DOHH2 (cell line): Measurements from ENCODE around the gene LRRC40.

Source experiments
- H3F3A ChIP-seq: fragments of 200-600 bp; sonication (generic), shearing (Covaris generic); 2 replicates; pipeline ENCODE4 v1.6.0; 2016; ENCODE audit warnings: antibody characterized with exemption, mild to moderate bottlenecking; ENCODE audit not compliant: control insufficient read depth, insufficient read depth
- H3K27ac ChIP-seq: fragments of 200-600 bp; sonication (generic); 2 replicates; pipeline ENCODE4 v1.5.1; 2014; ENCODE audit warnings: low read depth, mild to moderate bottlenecking, low read length, moderate library complexity
- H3K27me3 ChIP-seq: fragments of 200-600 bp; sonication (generic); 2 replicates; pipeline ENCODE4 v1.6.1; 2014; ENCODE audit warnings: mild to moderate bottlenecking, low read length, mixed read lengths; ENCODE audit not compliant: control insufficient read depth
- H3K36me3 ChIP-seq: fragments of 200-600 bp; sonication (generic); 2 replicates; pipeline ENCODE4 v1.6.1; 2014; ENCODE audit warnings: mild to moderate bottlenecking, low read length, moderate library complexity, mixed read lengths; ENCODE audit not compliant: control insufficient read depth
- H3K4me1 ChIP-seq: fragments of 200-600 bp; sonication (generic); 2 replicates; pipeline ENCODE4 v1.6.1; 2014; ENCODE audit warnings: mild to moderate bottlenecking, low read length, mixed read lengths; ENCODE audit not compliant: control insufficient read depth
- H3K4me2 ChIP-seq: fragments of 200-600 bp; sonication (generic); 2 replicates; pipeline ENCODE4 v1.6.0; 2014; ENCODE audit warnings: mild to moderate bottlenecking, low read length, moderate library complexity
- H3K4me3 ChIP-seq: fragments of 200-600 bp; sonication (generic); 2 replicates; pipeline ENCODE4 v1.5.1; 2014; ENCODE audit warnings: mild to moderate bottlenecking, low read length, mixed read lengths
- H3K79me2 ChIP-seq: fragments of 200-600 bp; sonication (generic); 2 replicates; pipeline ENCODE4 v1.6.1; 2014; ENCODE audit warnings: mild to moderate bottlenecking, low read length, mixed read lengths; ENCODE audit not compliant: control insufficient read depth
- H3K9me2 ChIP-seq: fragments of 200-600 bp; sonication (generic); replicated peaks from 2 replicates; pipeline ENCODE4 v1.6.1; 2014; ENCODE audit warnings: mild to moderate bottlenecking, low read length, mixed read lengths; ENCODE audit not compliant: control insufficient read depth
- H3K9me3 ChIP-seq: fragments of 200-600 bp; sonication (generic); 2 replicates; pipeline ENCODE4 v1.6.1; 2014; ENCODE audit warnings: antibody characterized with exemption, low read length, mixed read lengths; ENCODE audit not compliant: control insufficient read depth, insufficient read depth
- H4K20me1 ChIP-seq: fragments of 200-600 bp; sonication (generic); 2 replicates; pipeline ENCODE4 v1.6.0; 2014; ENCODE audit warnings: low read depth, mild to moderate bottlenecking, antibody characterized with exemption, low read length, moderate library complexity; ENCODE audit not compliant: control insufficient read depth, insufficient read depth
- EZH2phosphoT487 ChIP-seq: fragments of 200-600 bp; sonication (generic); IDR thresholded peaks from 2 replicates; pipeline ENCODE4 v1.6.1; 2017; ENCODE audit warnings: borderline replicate concordance, mild to moderate bottlenecking, antibody characterized with exemption, low read length, moderate library complexity, mixed read lengths
- TF ChIP-seq, protein P1 (sequence below): fragments of 200-600 bp; sonication (generic); IDR thresholded peaks from one replicate; pipeline ENCODE4 v1.5.1; 2014; ENCODE audit warnings: antibody characterized with exemption, mild to moderate bottlenecking, low read depth, low read length; ENCODE audit not compliant: poor library complexity, severe bottlenecking

Gene LRRC40

DNA sequence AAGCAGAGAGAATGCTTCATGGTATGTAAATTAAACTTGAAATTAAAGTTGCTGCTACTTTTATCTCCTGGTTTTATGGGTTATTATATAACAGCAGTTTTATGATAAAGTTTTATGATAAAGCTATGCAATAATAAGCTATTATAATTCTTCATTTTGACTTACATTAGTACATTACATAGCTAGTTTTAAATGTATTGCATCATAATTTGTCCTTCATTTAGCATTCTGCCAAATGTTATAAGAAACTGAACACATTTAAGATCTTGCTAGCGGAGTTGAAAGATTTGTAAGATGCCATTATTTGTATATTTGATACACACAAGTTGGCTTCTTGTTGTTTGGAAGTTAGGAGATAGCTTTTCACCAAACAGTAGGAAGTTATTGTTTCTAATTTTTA, 101.6 kb downstream of the LRRC40 start:
- no peaks in the 10 kb centered on the region for H3K9me2 ChIP-seq
- no peaks in the 10 kb centered on the region for H3K9me3 ChIP-seq
- H3K27me3 ChIP-seq = no peaks in the 10 kb centered on the region; the same call in none of the 2 replicates
- H4K20me1 ChIP-seq = no peaks in the 10 kb centered on the region
- no peak for TF ChIP-seq EZH2phosphoT487
- TF ChIP-seq, protein P1, sequence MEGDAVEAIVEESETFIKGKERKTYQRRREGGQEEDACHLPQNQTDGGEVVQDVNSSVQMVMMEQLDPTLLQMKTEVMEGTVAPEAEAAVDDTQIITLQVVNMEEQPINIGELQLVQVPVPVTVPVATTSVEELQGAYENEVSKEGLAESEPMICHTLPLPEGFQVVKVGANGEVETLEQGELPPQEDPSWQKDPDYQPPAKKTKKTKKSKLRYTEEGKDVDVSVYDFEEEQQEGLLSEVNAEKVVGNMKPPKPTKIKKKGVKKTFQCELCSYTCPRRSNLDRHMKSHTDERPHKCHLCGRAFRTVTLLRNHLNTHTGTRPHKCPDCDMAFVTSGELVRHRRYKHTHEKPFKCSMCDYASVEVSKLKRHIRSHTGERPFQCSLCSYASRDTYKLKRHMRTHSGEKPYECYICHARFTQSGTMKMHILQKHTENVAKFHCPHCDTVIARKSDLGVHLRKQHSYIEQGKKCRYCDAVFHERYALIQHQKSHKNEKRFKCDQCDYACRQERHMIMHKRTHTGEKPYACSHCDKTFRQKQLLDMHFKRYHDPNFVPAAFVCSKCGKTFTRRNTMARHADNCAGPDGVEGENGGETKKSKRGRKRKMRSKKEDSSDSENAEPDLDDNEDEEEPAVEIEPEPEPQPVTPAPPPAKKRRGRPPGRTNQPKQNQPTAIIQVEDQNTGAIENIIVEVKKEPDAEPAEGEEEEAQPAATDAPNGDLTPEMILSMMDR = no peak
- H3K36me3 ChIP-seq = no peaks in the 10 kb centered on the region
- H3F3A ChIP-seq = no peaks in the 10 kb centered on the region
- no peaks in the 10 kb centered on the region for H3K79me2 ChIP-seq
- no peak overlapping the region for H3K4me2 ChIP-seq
- H3K4me1 ChIP-seq = no peaks in the 10 kb centered on the region
- no peak overlapping the region for H3K27ac ChIP-seq
- no peak overlapping the region for H3K4me3 ChIP-seq

DNA sequence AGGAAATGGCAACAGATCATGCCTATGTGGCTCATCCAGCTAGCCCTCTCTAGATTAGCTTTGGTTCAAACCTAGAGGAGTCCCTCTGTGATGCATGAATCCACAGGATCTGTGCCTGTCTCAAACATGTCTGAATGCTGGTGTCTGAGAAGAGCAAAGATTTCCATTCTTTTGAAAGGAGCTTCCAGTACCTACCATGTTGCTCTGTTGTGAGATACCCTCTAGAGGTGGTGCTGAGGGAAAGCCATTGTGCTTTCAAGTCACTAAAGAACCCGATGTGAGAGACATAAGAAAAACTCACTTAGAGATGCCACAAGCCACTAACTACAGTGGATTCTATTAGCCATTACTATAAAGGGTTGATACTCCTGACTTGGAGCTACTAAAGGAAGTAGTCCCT, 103.6 kb downstream of the LRRC40 start:
- Histone ChIP-seq H3K9me2 (no peaks in the 10 kb centered on the region), H3K79me2 (no peaks in the 10 kb centered on the region), H3K36me3 (no peaks in the 10 kb centered on the region), H3F3A (no peaks in the 10 kb centered on the region), H4K20me1 (no peaks in the 10 kb centered on the region), H3K27ac (no peak overlapping the region), H3K4me2 (no peak overlapping the region), H3K9me3 (no peaks in the 10 kb centered on the region), H3K4me3 (no peak overlapping the region), H3K4me1 (no peaks in the 10 kb centered on the region), H3K27me3 (no peaks in the 10 kb centered on the region; the same call in none of the 2 replicates)
- TF ChIP-seq, protein P1 = no peak
- TF ChIP-seq EZH2phosphoT487 = no peak

DNA sequence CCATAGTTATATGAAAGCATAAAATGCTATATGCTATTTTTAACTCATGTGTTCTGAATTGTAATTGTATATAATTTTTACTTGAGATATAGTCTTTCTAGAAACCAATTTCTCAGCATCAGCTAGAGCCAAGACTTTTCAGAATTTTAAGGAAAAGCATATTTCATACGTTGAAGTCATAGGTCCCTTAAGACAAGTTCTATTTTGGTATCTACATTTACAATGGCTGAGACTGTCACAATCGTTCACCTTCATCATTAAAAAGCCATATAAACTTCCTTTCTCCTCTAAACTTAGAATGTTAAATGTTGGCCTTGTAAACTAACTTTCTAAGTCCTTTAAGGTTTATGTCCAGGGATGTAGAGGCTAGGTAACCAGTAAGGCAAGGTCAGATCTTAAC, 104.1 kb downstream of the LRRC40 start:
- no peaks in the 10 kb centered on the region for H3K4me1 ChIP-seq
- H3F3A ChIP-seq = no peaks in the 10 kb centered on the region
- H3K4me3 ChIP-seq = no peak overlapping the region
- no peak overlapping the region for H3K4me2 ChIP-seq
- no peaks in the 10 kb centered on the region for H3K9me3 ChIP-seq
- H3K79me2 ChIP-seq = no peaks in the 10 kb centered on the region
- no peaks in the 10 kb centered on the region for H3K9me2 ChIP-seq
- H3K27ac ChIP-seq = no peak overlapping the region
- no peaks in the 10 kb centered on the region for H4K20me1 ChIP-seq
- no peak for TF ChIP-seq EZH2phosphoT487
- TF ChIP-seq, protein P1 = no peak
- H3K27me3 ChIP-seq = no peaks in the 10 kb centered on the region; the same call in none of the 2 replicates
- H3K36me3 ChIP-seq = no peaks in the 10 kb centered on the region
